Endothelial cell of umbilical vein (primary cell): ENCODE data around the gene PTPRO.

Experiments
- CTCF ChIP-seq, 2 donors: IDR thresholded peaks; 1 replicate in 1 of 2; 2 replicates in 1 of 2; pipeline ENCODE4 v1.5.1; 2011; ENCODE audit warnings: low read length in 2 of 2, mild to moderate bottlenecking in 2 of 2, moderate library complexity in 2 of 2, control low read depth in 1 of 2, inconsistent platforms in 1 of 2, low read depth in 1 of 2; ENCODE audit not compliant: insufficient read depth in 1 of 2; ENCODE audit errors: extremely low read depth in 1 of 2
- EZH2 ChIP-seq: IDR thresholded peaks from 2 replicates; pipeline ENCODE4 v1.6.1; 2012; ENCODE audit warnings: borderline replicate concordance, low read depth, mild to moderate bottlenecking, moderate library complexity, low read length, inconsistent platforms; ENCODE audit not compliant: severe bottlenecking
- JUN ChIP-seq: IDR thresholded peaks from 2 replicates; pipeline ENCODE4 v1.6.1; 2011; ENCODE audit warnings: borderline replicate concordance, low read depth; ENCODE audit not compliant: insufficient read length, insufficient read depth
- POLR2A ChIP-seq: IDR thresholded peaks from 2 replicates; pipeline ENCODE4 v1.6.1; 2012; ENCODE audit warnings: low read depth, mild to moderate bottlenecking, control low read depth, low read length

- TF ChIP-seq POLR2A (no peak), CTCF (IDR thresholded peaks at IDR 0.05; ENCODE audit: extremely low read depth in 1 of 2, insufficient read depth in 1 of 2, low read depth in 1 of 2, low read length in 2 of 2) (peak; percentile 58 to 59), EZH2 (no peak), JUN (no peak)
These were observed 46.1 kb upstream of the PTPRO start for GRCh38 chr12:15276088-15276698.
